HG02642 (cell line): ENCODE data around the gene POLE4.

Source experiments
- ATAC-seq: cut with Tn5 transposase; IDR thresholded peaks from one replicate; pipeline ENCODE4 v1.9.1; 2021; ENCODE audit warnings: mild to moderate bottlenecking; ENCODE audit not compliant: unreplicated experiment, poor library complexity

The POLE4 gene

GRCh38 chr2:74939919-74940812, 18.3 kb upstream of the POLE4 start:
- ATAC-seq = no peak

GRCh38 chr2:74941284-74941683, 17.2 kb upstream of the POLE4 start:
- ATAC-seq = no peak

- no peak for ATAC-seq
These were observed 16.2 kb upstream of the POLE4 start for GRCh38 chr2:74942263-74942662.

- ATAC-seq = peak; percentile 99
These were observed 13.3 kb upstream of the POLE4 start for GRCh38 chr2:74944987-74945787.

- no peak for ATAC-seq
These were observed 12.6 kb upstream of the POLE4 start for GRCh38 chr2:74945788-74946331.

GRCh38 chr2:74947703-74948102, 10.7 kb upstream of the POLE4 start:
- no peak for ATAC-seq

- ATAC-seq = no peak
These were observed 9.7 kb upstream of the POLE4 start for GRCh38 chr2:74948779-74949178.

- no peak for ATAC-seq
These were observed 7.2 kb upstream of the POLE4 start for GRCh38 chr2:74951211-74951754.

GRCh38 chr2:74952575-74952974, 5.9 kb upstream of the POLE4 start:
- no peak for ATAC-seq

GRCh38 chr2:74953796-74954499, 4.5 kb upstream of the POLE4 start:
- ATAC-seq = no peak

- no peak for ATAC-seq
These were observed 4.0 kb upstream of the POLE4 start for GRCh38 chr2:74954500-74954874.

GRCh38 chr2:74957886-74958273, 563 bp upstream of the POLE4 start:
- no peak for ATAC-seq

- no peak for ATAC-seq
These were observed 786 bp downstream of the POLE4 start for GRCh38 chr2:74959106-74959751.

GRCh38 chr2:74966887-74967286, 8.4 kb downstream of the POLE4 start:
- no peak for ATAC-seq

GRCh38 chr2:74975016-74975415, 16.6 kb downstream of the POLE4 start:
- no peak for ATAC-seq

GRCh38 chr2:74979844-74980243, 21.4 kb downstream of the POLE4 start:
- ATAC-seq = no peak

- no peak for ATAC-seq
These were observed 24.1 kb downstream of the POLE4 start for GRCh38 chr2:74982577-74982976.

- ATAC-seq = no peak
These were observed 25.4 kb downstream of the POLE4 start for GRCh38 chr2:74983631-74984392.
